ENCODE measurements around the gene VAMP1.
"Not testable (repeated sequence)": the region's sequence is repeated elsewhere in the genome, so short reads cannot be mapped to it uniquely, and the experiment has no call there.

The VAMP1 gene

GRCh38 chr12:6470375-6471163 lies at the start of gene VAMP1:
Gene VAMP1, minus strand, starts transcription at chr12:6470677. Its CDS starts 146 bp downstream, at chr12:6470531.
- peak; percentile 94 for DNase-seq (ENCODE audit: low read depth)

- DNase-seq (ENCODE audit: low read depth) = no peak
Measured at GRCh38 chr12:6520186-6520585, 49.7 kb upstream of the VAMP1 start.

- no peak for DNase-seq (ENCODE audit: low read depth)
Measured at GRCh38 chr12:6508087-6508486, 37.6 kb upstream of the VAMP1 start.

GRCh38 chr12:6507102-6507998 lies 36.9 kb upstream of the VAMP1 start:
- no peak for DNase-seq (ENCODE audit: low read depth)

- no peak for DNase-seq (ENCODE audit: low read depth)
Measured at GRCh38 chr12:6500466-6500865, 30.0 kb upstream of the VAMP1 start.

- DNase-seq (ENCODE audit: low read depth) = not testable (repeated sequence)
Measured at GRCh38 chr12:6497291-6497690, 26.8 kb upstream of the VAMP1 start.

- DNase-seq (ENCODE audit: low read depth) = no peak
Measured at GRCh38 chr12:6494968-6495367, 24.5 kb upstream of the VAMP1 start.

- no peak for DNase-seq (ENCODE audit: low read depth)
Measured at GRCh38 chr12:6494258-6494743, 23.8 kb upstream of the VAMP1 start.

- DNase-seq (ENCODE audit: low read depth) = peak; percentile 94
Measured at GRCh38 chr12:6493497-6494257, 23.2 kb upstream of the VAMP1 start, which contains the start of gene NCAPD2. Gene NCAPD2, plus strand, starts transcription at chr12:6494102. Its CDS starts 997 bp downstream, at chr12:6495099.

GRCh38 chr12:6492838-6493496 lies 22.5 kb upstream of the VAMP1 start, which contains the start of gene MRPL51:
Gene MRPL51, minus strand, starts transcription at chr12:6493262. Its CDS starts 126 bp downstream, at chr12:6493136.
- peak; percentile 76 for DNase-seq (ENCODE audit: low read depth)

- not testable (repeated sequence) for DNase-seq (ENCODE audit: low read depth)
Measured at GRCh38 chr12:6490673-6491072, 20.2 kb upstream of the VAMP1 start.

- no peak for DNase-seq (ENCODE audit: low read depth)
Measured at GRCh38 chr12:6489449-6489848, 19.0 kb upstream of the VAMP1 start.

- DNase-seq (ENCODE audit: low read depth) = no peak
Measured at GRCh38 chr12:6488240-6488639, 17.8 kb upstream of the VAMP1 start.

GRCh38 chr12:6478416-6478815 lies 7.9 kb upstream of the VAMP1 start:
- DNase-seq (ENCODE audit: low read depth) = no peak

- not testable (repeated sequence) for DNase-seq (ENCODE audit: low read depth)
Measured at GRCh38 chr12:6477601-6478377, 7.3 kb upstream of the VAMP1 start.

- DNase-seq (ENCODE audit: low read depth) = no peak
Measured at GRCh38 chr12:6476489-6476888, 6.0 kb upstream of the VAMP1 start.

GRCh38 chr12:6475233-6475975 lies 4.9 kb upstream of the VAMP1 start:
- not testable (repeated sequence) for DNase-seq (ENCODE audit: low read depth)

- no peak for DNase-seq (ENCODE audit: low read depth)
Measured at GRCh38 chr12:6472491-6472890, 2.0 kb upstream of the VAMP1 start.

GRCh38 chr12:6471989-6472360 lies 1.5 kb upstream of the VAMP1 start:
- DNase-seq (ENCODE audit: low read depth) = no peak

Measured in HS-5 (cell line).